A549 (cell line): ENCODE results near the gene RINL. TPM values are rescaled to one million over a fixed set of nuclear protein-coding genes. Genes with fewer than 3 reads are reported as not detected.

Experiments used
- ATAC-seq, 2 experiments: fragments of 200-7000 bp in 1 of 2; fragments of >200 bp in 1 of 2; cut with Nextera tagmentation in 1 of 2; cut with Tn5 transposase in 1 of 2; 3 replicates each; pipeline versions ENCODE4 v1.8.0 to v1.9.1; 2018 to 2020; ENCODE audit warnings: mild to moderate bottlenecking in 1 of 2, moderate library complexity in 1 of 2
- CTCF ChIA-PET: fragments of 300-600 bp; sonication (Branson Sonifier 250); formaldehyde crosslinking; extraction: SDS; loops from one replicate; lab custom pipeline; 2021; ENCODE audit warnings: antibody characterized with exemption, inconsistent platforms; lab: Yijun Ruan, JAX
- POLR2A ChIA-PET: fragments of 350-600 bp; formaldehyde crosslinking; extraction: SDS; loops from one replicate; lab custom pipeline; 2021; ENCODE audit warnings: antibody characterized with exemption, inconsistent platforms; lab: Yijun Ruan, JAX
- DNase-seq, 2 experiments: peaks; one replicate each; pipeline versions ENCODE4 v3.0.0 to v3.0.0-alpha.2; 2011 to 2016; ENCODE audit warnings: low read depth in 1 of 2, low spot score in 1 of 2
- FAIRE-seq: peaks from 2 replicates; lab custom pipeline; 2011; peaks lifted over from hg19 to GRCh38; lab: Jason Lieb, UNC
- H3K27ac ChIP-seq, 2 experiments: fragments of >200 bp; sonication (Bioruptor Twin); formaldehyde crosslinking; 3 replicates each; pipeline ENCODE4 v1.5.1; 2016 to 2017
- H3K4me1 ChIP-seq: fragments of >200 bp; sonication (Bioruptor Twin); formaldehyde crosslinking; 3 replicates; pipeline ENCODE4 v1.6.1; 2016
- H3K4me2 ChIP-seq: fragments of >200 bp; sonication (Bioruptor Twin); formaldehyde crosslinking; 3 replicates; pipeline ENCODE4 v1.6.1; 2016
- H3K4me3 ChIP-seq: fragments of >200 bp; sonication (Bioruptor Twin); formaldehyde crosslinking; 3 replicates; pipeline ENCODE4 v1.5.1; 2016
- H3K9me3 ChIP-seq: fragments of >200 bp; sonication (Bioruptor Twin); formaldehyde crosslinking; 3 replicates; pipeline ENCODE4 v1.6.1; 2016
- BHLHE40 ChIP-seq: IDR thresholded peaks from 2 replicates; pipeline ENCODE4 v1.6.1; 2012; ENCODE audit warnings: low read depth, low read length, inconsistent platforms
- CBX2 ChIP-seq: fragments of 200-600 bp; sonication (generic); IDR thresholded peaks from 2 replicates; pipeline ENCODE4 v1.6.1; 2016; ENCODE audit warnings: low read depth, mild to moderate bottlenecking, borderline replicate concordance
- CEBPB ChIP-seq, 2 experiments: fragments of >200 bp in 1 of 2; sonication (Bioruptor Twin) in 1 of 2; formaldehyde crosslinking in 1 of 2; IDR thresholded peaks; 2 replicates each; pipeline ENCODE4 v1.6.1; 2012 to 2016
- CTCF ChIP-seq: fragments of >200 bp; sonication (Bioruptor Twin); formaldehyde crosslinking; IDR thresholded peaks from 3 replicates; pipeline ENCODE4 v1.5.1; 2016
- EP300 ChIP-seq, 2 experiments: fragments of >200 bp; sonication (Bioruptor Twin); formaldehyde crosslinking; IDR thresholded peaks; 2 replicates in 1 of 2; 3 replicates in 1 of 2; pipeline ENCODE4 v1.6.1; 2016 to 2017
- HEYL ChIP-seq: fragments of 250-450 bp; sonication (Bioruptor Pico); IDR thresholded peaks from 2 replicates; pipeline ENCODE4 v1.8.0; 2021; ENCODE audit warnings: mild to moderate bottlenecking, moderate library complexity
- HMGXB4 ChIP-seq: fragments of 250-450 bp; sonication (Bioruptor Pico); IDR thresholded peaks from 2 replicates; pipeline ENCODE4 v1.5.0; 2021; ENCODE audit warnings: mild to moderate bottlenecking, moderate library complexity, borderline replicate concordance
- HOXB5 ChIP-seq: fragments of 250-450 bp; sonication (Bioruptor Pico); IDR thresholded peaks from 2 replicates; pipeline ENCODE4 v1.5.0; 2020; ENCODE audit warnings: mild to moderate bottlenecking, moderate library complexity
- KDM5A ChIP-seq: fragments of 200-600 bp; sonication (generic); IDR thresholded peaks from 2 replicates; pipeline ENCODE4 v1.6.1; 2016; ENCODE audit warnings: antibody characterized with exemption, mild to moderate bottlenecking
- MAZ ChIP-seq: fragments of 150-350 bp; IDR thresholded peaks from 2 replicates; pipeline ENCODE4 v1.6.1; 2014; ENCODE audit warnings: antibody characterized with exemption, low read depth, low read length, borderline replicate concordance
- MYC ChIP-seq: IDR thresholded peaks from 2 replicates; pipeline ENCODE4 v1.6.1; 2012; ENCODE audit warnings: mild to moderate bottlenecking, inconsistent platforms, low read length, improper control_type of control experiment, borderline replicate concordance
- NPAS2 ChIP-seq: fragments of 250-450 bp; sonication (Bioruptor Pico); IDR thresholded peaks from 2 replicates; pipeline ENCODE4 v1.8.0; 2022; ENCODE audit warnings: mild to moderate bottlenecking, moderate library complexity, borderline replicate concordance
- PBX3 ChIP-seq: IDR thresholded peaks from 2 replicates; pipeline ENCODE4 v1.6.1; 2012
- PHF8 ChIP-seq: fragments of 200-600 bp; sonication (generic); IDR thresholded peaks from 2 replicates; pipeline ENCODE4 v1.6.1; 2016; ENCODE audit warnings: low read depth, mild to moderate bottlenecking, antibody characterized with exemption, moderate library complexity, borderline replicate concordance
- POLR2AphosphoS2 ChIP-seq: conservative IDR thresholded peaks from 2 replicates; pipeline ENCODE4 v1.6.1; 2012; ENCODE audit warnings: low read length, improper control_type of control experiment, inconsistent platforms
- RAD21 ChIP-seq, 2 experiments: fragments of >200 bp in 1 of 2; sonication (Bioruptor Twin) in 1 of 2; formaldehyde crosslinking in 1 of 2; IDR thresholded peaks in 1 of 2; conservative IDR thresholded peaks in 1 of 2; 2 replicates in 1 of 2; 3 replicates in 1 of 2; pipeline ENCODE4 v1.6.1; 2012 to 2018; ENCODE audit warnings: inconsistent platforms in 1 of 2
- RARB ChIP-seq: fragments of 250-450 bp; sonication (Bioruptor Pico); IDR thresholded peaks from 2 replicates; pipeline ENCODE4 v1.8.0; 2021; ENCODE audit warnings: mild to moderate bottlenecking, moderate library complexity
- RNF2 ChIP-seq: fragments of 200-600 bp; sonication (generic); IDR thresholded peaks from 2 replicates; pipeline ENCODE4 v1.6.1; 2016; ENCODE audit warnings: low read depth, mild to moderate bottlenecking, antibody characterized with exemption, moderate library complexity, borderline replicate concordance
- SMC3 ChIP-seq: fragments of >200 bp; sonication (Bioruptor Twin); formaldehyde crosslinking; IDR thresholded peaks from 3 replicates; pipeline ENCODE4 v1.6.1; 2018; ENCODE audit warnings: inconsistent platforms
- TP53 ChIP-seq: fragments of 250-450 bp; sonication (Bioruptor Pico); IDR thresholded peaks from 2 replicates; pipeline ENCODE4 v1.5.0; 2021; ENCODE audit warnings: mild to moderate bottlenecking, moderate library complexity
- ZC3H11A ChIP-seq: fragments of 450-650 bp; IDR thresholded peaks from 2 replicates; pipeline ENCODE4 v1.6.1; 2014; ENCODE audit warnings: antibody characterized with exemption, mild to moderate bottlenecking
- ZNF302 ChIP-seq: fragments of 250-450 bp; sonication (Bioruptor Pico); IDR thresholded peaks from 2 replicates; pipeline ENCODE4 v1.9.0; 2021; ENCODE audit warnings: inconsistent platforms, mild to moderate bottlenecking, moderate library complexity
- ZSCAN20 ChIP-seq: fragments of 250-450 bp; sonication (Bioruptor Pico); IDR thresholded peaks from 2 replicates; pipeline ENCODE4 v1.8.0; 2022; ENCODE audit warnings: mild to moderate bottlenecking, moderate library complexity
- WGBS: methylation state at CpG from one replicate; pipeline ENCODE4 v1.1.6; 2017; ENCODE audit errors: missing lambda C conversion rate; 5-methylcytosine and 5-hydroxymethylcytosine counted together
- polyA plus RNA-seq, 4 experiments: library from polyadenylated mRNA; depleted of rRNA in 3 of 4; stranded (reverse); fragments of >200 nt; fragmentation: RNase III in 1 of 4; extraction: RNeasy Plus Mini Kit Qiagen cat#74134 plus additional on column Dnase treatment in 1 of 4; gene quantifications; 2 replicates in 3 of 4; 3 replicates in 1 of 4; pipeline ENCODE4 v1.2.3, GENCODE V29; 2011 to 2017

RINL gene
- polyA plus RNA-seq, 2 of the 4 experiments (the other 2 are of a cell fraction), result 2.9 to 6.3 TPM

GRCh38 chr19:38918526-38918925, 40.5 kb upstream of the RINL start:
- FAIRE-seq (no peak), DNase-seq (no peak), ATAC-seq (no peak)
- Histone ChIP-seq H3K4me3 (no peak overlapping the region), H3K9me3 (no peaks in the 10 kb centered on the region), H3K4me2 (no peak overlapping the region), H3K4me1 (0 out of 3 replicates have a peak, but pooled peaks cover 5% of the 10 kb centered on the region), H3K27ac (no peak overlapping the region)
- CTCF ChIA-PET, result interaction anchor here (1.0 to 4.1 kb wide), 18 partner anchors 11 to 516 kb away, joined by 3 to 105 read pairs (median 6); partner anchors contain the start of genes FAM98C, HNRNPL, MRPS12 and NFKBIB
- no peak for TF ChIP-seq CBX2
- no peak for TF ChIP-seq MAZ
- TF ChIP-seq NPAS2, result no peak
- no peak for TF ChIP-seq MYC
- no peak for TF ChIP-seq HEYL (CRISPR knock-in tag)
- TF ChIP-seq KDM5A, result no peak
- TF ChIP-seq EP300 (IDR thresholded peaks at IDR 0.05), result no peak
- TF ChIP-seq CEBPB (IDR thresholded peaks at IDR 0.05), result no peak
- TF ChIP-seq ZC3H11A, result no peak
- TF ChIP-seq TP53 (CRISPR knock-in tag), result no peak
- no peak for TF ChIP-seq ZSCAN20 (CRISPR knock-in tag)
- TF ChIP-seq POLR2AphosphoS2, result no peak
- TF ChIP-seq RNF2, result no peak
- TF ChIP-seq ZNF302 (CRISPR knock-in tag), result no peak
- no peak for TF ChIP-seq RARB (CRISPR knock-in tag)
- TF ChIP-seq BHLHE40, result no peak
- no peak for TF ChIP-seq HOXB5 (CRISPR knock-in tag)
- no peak for TF ChIP-seq HMGXB4 (CRISPR knock-in tag)
- 88% methylated on average over 10 of the region's 10 CpGs for WGBS
- POLR2A ChIA-PET, result interaction anchor here (0.6 to 4.0 kb wide), 2 partner anchors 12 to 155 kb away, joined by 4 to 20 read pairs; partner anchors contain the start of genes MRPS12 and SARS2

- DNase-seq, result peak; percentile 75 to 90
- peak; percentile 72 to 84 for ATAC-seq
- WGBS, result 53% methylated on average over 13 of the region's 13 CpGs
- POLR2A ChIA-PET, result interaction anchor here (0.7 to 4.0 kb wide), 2 partner anchors 13 to 515 kb away, joined by 3 to 20 read pairs; partner anchors contain the start of genes FAM98C, MRPS12 and SARS2
- CTCF ChIA-PET, result interaction anchor here (0.8 to 4.1 kb wide), 25 partner anchors 11 to 515 kb away, joined by 3 to 105 read pairs (median 5); partner anchors contain the start of genes FAM98C, HNRNPL, MRPS12 and NFKBIB
- no peak overlapping the region for H3K4me3 ChIP-seq
- no peak for TF ChIP-seq PHF8
- TF ChIP-seq PBX3, result 0 out of 2 replicates have a peak, but pooled peaks have one; percentile 42
- peak; percentile 65 for TF ChIP-seq SMC3
- peak; percentile 48 to 59 for TF ChIP-seq RAD21 (conservative IDR thresholded peaks at IDR 0.05 in 1 of 2, IDR thresholded peaks at IDR 0.05 in 1 of 2)
- TF ChIP-seq CTCF, result peak; percentile 49
- peak; percentile 74; the same call in 1 of the 2 replicates for TF ChIP-seq POLR2AphosphoS2
- FAIRE-seq, result peak; percentile 96
- 0 out of 3 replicates have a peak, but pooled peaks cover 5% of the 10 kb centered on the region for H3K4me1 ChIP-seq
- no peak overlapping the region for H3K4me2 ChIP-seq
- H3K9me3 ChIP-seq, result no peaks in the 10 kb centered on the region
- peak overlapping the region in 1 of 2 experiments; percentile 14; a peak in 1 of 6 replicates for H3K27ac ChIP-seq
These were observed 39.9 kb upstream of the RINL start for GRCh38 chr19:38917921-38918491.
